ENCODE measurements around the gene SEPTIN10.
"Not testable (repeated sequence)": the region's sequence is repeated elsewhere in the genome, so short reads cannot be mapped to it uniquely, and the experiment has no call there.

The SEPTIN10 gene

GRCh38 chr2:109594246-109594885 lies 19.4 kb downstream of the SEPTIN10 start:
- peak; percentile 81 for DNase-seq (ENCODE audit: low read depth)
- no peak for TF ChIP-seq CTCF (IDR thresholded peaks at IDR 0.05; ENCODE audit: insufficient read depth, low read depth, low read length, missing control alignments)
- H3K4me3 ChIP-seq (ENCODE audit: low read length), result no peak overlapping the region

DNA sequence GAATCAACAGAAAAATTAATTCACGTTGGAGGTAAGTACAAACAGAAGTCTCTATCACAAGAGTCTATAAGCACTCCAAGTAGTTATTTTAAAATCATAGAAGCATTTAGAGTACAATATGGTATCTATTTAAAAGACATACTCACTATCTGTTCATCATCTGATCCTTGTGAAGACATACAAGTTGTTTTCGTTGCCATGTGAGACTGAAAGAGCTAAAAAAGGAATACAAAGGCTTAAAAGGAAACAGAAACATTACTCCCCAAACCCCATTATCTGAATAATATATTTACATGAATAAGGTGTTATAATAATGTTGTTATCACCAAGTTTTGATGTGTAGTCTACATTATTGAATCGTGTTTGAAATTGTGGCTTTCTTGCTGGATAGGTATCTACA lies 20.9 kb downstream of the SEPTIN10 start:
- TF ChIP-seq CTCF (IDR thresholded peaks at IDR 0.05; ENCODE audit: insufficient read depth, low read depth, low read length, missing control alignments), result no peak
- no peak overlapping the region for H3K4me3 ChIP-seq (ENCODE audit: low read length)
- DNase-seq (ENCODE audit: low read depth), result no peak

- TF ChIP-seq CTCF (IDR thresholded peaks at IDR 0.05; ENCODE audit: insufficient read depth, low read depth, low read length, missing control alignments), result no peak
- no peak overlapping the region for H3K4me3 ChIP-seq (ENCODE audit: low read length)
- no peak for DNase-seq (ENCODE audit: low read depth)
Measured at GRCh38 chr2:109591206-109591605, 22.6 kb downstream of the SEPTIN10 start.

GRCh38 chr2:109586687-109587086 lies 27.1 kb downstream of the SEPTIN10 start:
- peak; percentile 39 for DNase-seq (ENCODE audit: low read depth)
- no peak overlapping the region for H3K4me3 ChIP-seq (ENCODE audit: low read length)
- TF ChIP-seq CTCF (IDR thresholded peaks at IDR 0.05; ENCODE audit: insufficient read depth, low read depth, low read length, missing control alignments), result no peak

- no peak for DNase-seq (ENCODE audit: low read depth)
- TF ChIP-seq CTCF (IDR thresholded peaks at IDR 0.05; ENCODE audit: insufficient read depth, low read depth, low read length, missing control alignments), result no peak
- no peak overlapping the region for H3K4me3 ChIP-seq (ENCODE audit: low read length)
Measured at GRCh38 chr2:109582928-109583895, 30.6 kb downstream of the SEPTIN10 start.

GRCh38 chr2:109577630-109578029 lies 36.1 kb downstream of the SEPTIN10 start:
- H3K4me3 ChIP-seq (ENCODE audit: low read length); DNase-seq (ENCODE audit: low read depth): not testable (repeated sequence)

DNA sequence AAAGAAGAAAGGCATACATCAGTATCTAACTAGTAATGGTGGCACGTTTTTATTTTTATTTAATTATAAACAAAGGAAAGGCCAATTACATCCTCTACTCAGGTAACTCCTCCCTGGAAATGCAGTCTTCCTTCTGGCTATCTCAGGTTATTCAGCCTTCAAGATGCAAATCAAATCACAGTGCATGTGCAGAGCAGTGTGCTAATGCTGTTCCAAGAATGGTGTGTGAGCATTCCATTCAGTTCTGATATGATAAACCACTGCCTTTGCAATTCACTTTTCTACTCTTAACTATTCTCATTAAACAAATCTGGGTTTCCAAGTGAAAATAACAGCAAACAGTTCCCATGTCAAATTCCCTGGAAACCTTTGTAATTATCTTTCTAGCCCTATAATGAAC lies 38.4 kb downstream of the SEPTIN10 start:
- H3K4me3 ChIP-seq (ENCODE audit: low read length), result no peak overlapping the region
- TF ChIP-seq CTCF (IDR thresholded peaks at IDR 0.05; ENCODE audit: insufficient read depth, low read depth, low read length, missing control alignments), result no peak
- DNase-seq (ENCODE audit: low read depth), result no peak
